RPMI7951 (cell line): Measurements from ENCODE around the gene UBN2. TPM values are rescaled to one million over a fixed set of nuclear protein-coding genes. Genes with fewer than 3 reads are reported as not detected.
"Not testable (repeated sequence)": the region's sequence is repeated elsewhere in the genome, so short reads cannot be mapped to it uniquely, and the experiment has no call there.

Experiments
- DNase-seq: peaks from one replicate; pipeline ENCODE4 v3.0.0-alpha.2; 2012; ENCODE audit warnings: low read depth
- total RNA-seq: library from RNA; depleted of rRNA; stranded (reverse); fragments of >200 nt; shearing (Covaris generic); gene quantifications from 2 replicates; pipeline ENCODE4 v1.2.3, GENCODE V29; 2014; rRNA removed

UBN2 gene
- 3.5 and 3.6 TPM in 2 replicates for total RNA-seq

DNA sequence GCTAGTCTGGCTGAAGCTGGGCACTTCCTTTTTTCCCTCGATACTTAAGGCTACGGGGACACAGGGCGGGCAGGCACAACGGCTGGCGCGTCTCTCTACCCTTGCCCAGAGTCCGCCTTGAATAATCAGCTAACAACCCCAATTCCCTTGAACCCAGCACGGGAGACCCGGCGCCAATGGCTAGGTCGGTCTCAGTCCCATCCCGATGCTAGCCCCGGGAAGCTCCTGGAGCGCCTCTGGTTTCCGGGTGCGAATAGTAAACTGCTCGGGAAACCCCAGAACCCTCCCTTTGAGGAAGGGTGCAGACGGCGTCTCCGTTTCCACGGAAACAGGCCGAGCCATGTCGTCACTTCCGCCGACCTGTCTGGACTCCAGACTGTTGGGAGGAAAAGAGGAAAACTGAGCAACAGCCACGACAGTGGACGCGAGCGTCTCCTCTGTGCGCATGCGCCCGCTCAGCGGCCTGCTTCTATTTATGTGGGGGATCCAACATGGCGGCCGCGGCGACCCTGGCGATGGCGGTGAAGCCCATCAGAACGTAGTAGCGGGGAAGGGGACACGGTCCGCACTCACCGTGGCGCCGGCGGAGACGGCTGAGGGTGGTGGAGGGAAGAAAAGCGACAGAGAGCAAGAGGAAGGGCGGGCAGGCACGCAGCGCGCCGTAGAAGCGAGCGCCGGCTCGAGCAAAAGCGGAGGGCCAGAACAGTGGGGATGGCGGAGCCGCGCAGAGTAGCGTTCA lies at the start of gene UBN2:
UBN2 (plus strand) TSS at position 464 of the 739 bp plus-strand sequence; CDS start at position 712, 248 bp downstream.
- DNase-seq = peak; percentile 97

DNA sequence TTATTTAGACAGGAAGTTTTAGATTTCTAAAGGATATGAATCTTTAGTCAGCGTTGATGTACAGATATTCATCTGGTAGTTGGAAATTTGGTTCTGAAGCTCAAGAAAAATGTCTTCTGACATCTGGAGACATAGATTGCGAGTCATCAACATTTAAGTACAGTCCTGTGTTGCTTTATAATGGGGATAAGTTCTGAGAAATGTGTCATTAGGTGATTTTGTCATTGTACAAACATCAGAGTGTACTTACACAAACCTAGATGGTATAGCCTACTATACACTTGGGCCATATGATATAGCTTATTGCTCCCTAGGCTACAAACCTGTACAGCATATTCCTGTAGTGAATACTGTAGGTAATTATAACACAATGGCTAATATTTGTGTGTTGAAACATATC lies 49.6 kb upstream of the UBN2 start:
- DNase-seq = no peak

GRCh38 chr7:139182363-139182762 lies 48.7 kb upstream of the UBN2 start:
- no peak for DNase-seq

GRCh38 chr7:139183251-139183650 lies 47.8 kb upstream of the UBN2 start:
- no peak for DNase-seq

DNA sequence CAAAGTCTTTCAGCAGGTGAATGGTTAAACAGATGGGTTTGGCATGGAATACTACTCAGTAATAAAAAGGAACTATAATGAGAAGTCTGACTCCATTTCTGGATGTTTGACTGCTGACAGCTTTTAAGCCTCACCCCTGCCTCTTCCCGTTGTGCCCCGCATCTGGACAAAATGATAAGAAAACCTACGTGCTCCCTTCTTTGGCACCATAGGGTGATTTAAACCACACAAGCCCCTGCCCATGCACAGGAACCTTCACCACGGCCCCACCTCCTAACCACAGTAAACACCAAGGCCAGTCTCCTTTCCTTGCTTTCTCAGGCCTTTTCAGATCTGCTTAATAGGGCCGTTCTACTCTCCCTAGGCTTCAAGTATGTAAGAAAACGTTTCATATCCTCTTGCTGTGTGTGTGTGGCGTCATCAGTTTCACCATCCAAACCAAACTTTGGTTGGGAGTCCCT lies 47.1 kb upstream of the UBN2 start:
- no peak for DNase-seq

- DNase-seq = no peak
Measured at GRCh38 chr7:139186146-139186545, 44.9 kb upstream of the UBN2 start.

DNA sequence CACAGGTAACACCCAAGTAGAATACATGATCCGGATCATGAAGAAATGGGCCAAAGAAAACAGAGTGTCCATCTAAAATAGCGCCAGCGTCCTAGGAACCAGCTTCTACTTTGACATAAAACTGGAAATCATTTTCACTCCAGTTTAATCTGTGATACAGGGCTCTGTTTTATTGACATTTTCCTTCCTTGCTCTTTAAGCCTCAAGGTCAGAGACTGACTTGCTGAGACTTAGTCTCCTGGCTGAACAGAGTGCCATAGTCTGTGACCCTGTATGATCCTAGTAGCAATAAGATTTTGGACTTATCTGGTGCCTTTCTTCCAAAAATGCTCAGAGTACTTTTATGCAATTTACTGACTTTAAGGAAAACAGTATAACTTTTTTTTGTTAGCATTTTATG lies 41.7 kb upstream of the UBN2 start:
- no peak for DNase-seq

DNA sequence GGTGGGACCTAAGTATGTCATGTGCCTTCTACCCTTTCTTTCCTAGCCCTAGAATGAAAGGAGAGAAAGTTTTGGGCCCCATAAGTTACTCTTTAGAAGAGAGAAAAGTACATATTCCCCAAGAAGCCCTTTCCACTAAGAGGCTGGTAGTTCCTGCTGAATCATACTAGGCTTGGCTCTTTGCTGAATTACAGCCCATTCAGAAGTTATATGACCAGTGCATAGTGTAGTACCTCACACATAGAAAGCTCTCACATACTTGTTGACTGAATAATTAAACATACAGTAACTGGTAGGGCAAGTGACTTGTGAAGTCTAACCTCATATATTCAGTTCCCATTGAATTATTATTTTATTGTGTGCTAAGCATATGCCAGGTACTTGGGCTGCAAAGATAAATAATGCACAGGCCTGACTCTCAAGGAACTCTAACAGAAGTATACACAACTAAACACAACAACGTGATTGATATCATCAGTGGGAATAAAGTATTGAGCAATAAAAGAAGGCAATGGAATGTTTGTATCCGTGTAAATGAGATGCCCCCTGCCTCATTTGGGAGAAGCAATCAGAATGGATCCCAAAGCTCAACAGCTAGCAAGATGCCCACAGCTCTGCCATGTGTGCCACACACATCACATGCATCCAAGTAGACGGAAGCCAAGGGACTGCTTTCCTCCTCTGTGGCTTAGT lies 38.9 kb upstream of the UBN2 start:
- no peak for DNase-seq

DNA sequence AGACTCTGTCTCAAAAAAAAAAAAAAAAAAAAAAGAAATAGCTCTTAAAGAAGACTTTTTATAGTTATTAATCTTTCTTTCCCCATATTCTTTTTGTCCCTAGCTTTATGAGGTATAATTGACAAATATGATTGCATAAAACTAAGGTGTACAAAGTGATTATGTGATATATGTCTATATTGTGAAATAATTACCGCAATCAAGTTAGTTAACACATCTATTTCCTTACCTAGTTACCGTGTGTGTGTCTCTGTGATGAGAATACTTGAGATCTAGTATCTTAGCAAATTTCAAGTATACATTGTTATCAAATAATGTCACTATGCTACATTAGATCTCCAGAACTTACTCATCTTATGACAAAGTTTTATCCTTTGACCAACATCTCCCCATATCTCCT lies 30.7 kb upstream of the UBN2 start:
- no peak for DNase-seq

DNA sequence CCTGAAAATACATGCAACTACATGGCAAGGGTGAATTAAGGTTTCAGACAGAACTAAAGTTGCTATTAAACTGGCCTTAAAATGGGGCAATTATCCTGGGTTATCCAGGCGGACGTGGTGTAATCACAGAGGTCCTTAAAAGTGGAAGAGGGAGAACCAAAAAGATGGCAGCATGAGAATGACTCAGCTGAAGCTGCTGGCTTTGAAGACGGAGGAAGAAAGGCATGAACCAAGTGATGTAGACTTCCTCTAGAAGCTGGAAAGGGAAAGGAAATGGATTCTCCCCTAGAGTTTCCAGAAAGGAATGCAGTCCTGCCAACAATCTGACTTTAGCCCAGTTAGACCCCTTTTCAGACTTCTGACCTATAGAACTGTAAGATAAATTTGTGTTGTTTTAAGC lies 27.0 kb upstream of the UBN2 start:
- DNase-seq = peak; percentile 40

GRCh38 chr7:139205843-139206242 lies 25.2 kb upstream of the UBN2 start:
- DNase-seq = no peak

DNA sequence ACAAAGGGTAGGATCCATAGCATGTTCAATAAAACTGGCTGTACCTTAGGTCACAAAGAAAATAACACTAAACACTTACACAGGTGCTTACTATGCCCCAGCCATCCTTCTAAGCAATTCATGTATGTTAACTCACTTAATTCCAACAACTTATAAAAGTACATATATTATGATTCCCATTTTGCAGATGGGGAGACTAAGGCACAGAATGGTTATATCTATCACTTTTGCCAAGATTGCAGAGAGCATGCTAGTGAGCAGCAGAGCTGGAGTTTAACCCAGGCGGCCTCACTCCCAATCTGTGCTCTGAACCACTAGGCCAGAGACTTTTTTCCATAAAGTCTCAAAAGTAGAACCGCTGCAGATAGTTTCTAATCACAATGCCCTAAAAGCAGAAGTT lies 18.9 kb upstream of the UBN2 start:
- no peak for DNase-seq

GRCh38 chr7:139213489-139213888 lies 17.5 kb upstream of the UBN2 start:
- not testable (repeated sequence) for DNase-seq

DNA sequence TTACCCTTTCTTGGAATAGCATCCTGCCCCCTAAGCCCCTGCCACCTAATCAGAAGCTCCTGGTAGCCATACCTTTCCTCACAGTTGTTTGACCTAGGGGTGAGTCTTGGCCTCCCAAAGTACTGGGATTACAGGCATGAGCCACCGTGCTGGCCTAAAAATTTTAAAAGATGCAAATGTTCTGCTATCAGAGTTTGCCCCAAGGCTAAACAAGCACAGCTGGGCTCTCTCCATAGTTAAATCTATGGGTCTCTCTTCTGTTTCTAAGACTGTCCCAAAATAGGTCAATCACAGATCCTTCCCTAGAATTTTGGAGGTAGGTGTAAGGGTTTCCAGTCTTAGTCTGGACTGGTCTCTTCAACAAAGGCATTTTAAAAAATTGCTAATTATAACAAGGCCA lies 12.9 kb upstream of the UBN2 start:
- no peak for DNase-seq

DNA sequence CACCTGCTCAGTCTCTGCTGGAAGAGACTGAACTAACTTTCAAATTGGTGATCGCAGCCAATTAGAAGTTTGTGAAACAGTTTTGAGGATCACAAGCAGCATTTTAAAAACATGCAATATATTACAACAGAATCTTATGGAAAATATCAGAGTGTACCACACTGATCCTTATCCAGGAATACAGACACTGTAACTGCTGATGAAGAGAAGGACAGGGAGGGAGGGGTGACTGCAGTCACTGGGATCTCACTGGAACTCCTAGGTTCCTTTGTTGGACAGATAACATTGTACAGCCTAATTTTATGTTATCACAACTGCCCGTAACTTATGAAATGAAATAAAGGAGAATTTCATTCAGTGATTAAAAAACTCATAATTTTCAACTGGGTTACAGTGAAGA lies 6.8 kb upstream of the UBN2 start:
- no peak for DNase-seq

- DNase-seq = not testable (repeated sequence)
Measured at GRCh38 chr7:139224836-139225235, 6.2 kb upstream of the UBN2 start.

GRCh38 chr7:139225286-139226157 lies 5.5 kb upstream of the UBN2 start:
- DNase-seq = not testable (repeated sequence)

DNA sequence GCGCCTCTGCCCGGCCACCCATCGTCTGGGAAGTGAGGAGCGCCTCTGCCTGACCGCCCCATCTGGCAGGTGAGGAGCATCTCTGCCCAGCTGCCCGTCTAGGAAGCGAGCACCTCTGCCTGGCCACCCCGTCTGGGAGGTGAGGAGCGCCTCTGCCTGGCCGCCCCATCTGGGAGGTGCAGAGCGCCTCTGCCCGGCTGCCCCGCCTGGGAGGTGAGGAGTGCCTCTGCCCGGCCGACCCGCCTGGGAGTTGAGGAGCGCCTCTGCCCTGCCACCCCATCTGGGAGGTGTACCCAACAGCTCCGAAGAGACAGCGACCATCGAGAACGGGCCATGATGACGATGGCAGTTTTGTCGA lies 4.9 kb upstream of the UBN2 start:
- not testable (repeated sequence) for DNase-seq

DNA sequence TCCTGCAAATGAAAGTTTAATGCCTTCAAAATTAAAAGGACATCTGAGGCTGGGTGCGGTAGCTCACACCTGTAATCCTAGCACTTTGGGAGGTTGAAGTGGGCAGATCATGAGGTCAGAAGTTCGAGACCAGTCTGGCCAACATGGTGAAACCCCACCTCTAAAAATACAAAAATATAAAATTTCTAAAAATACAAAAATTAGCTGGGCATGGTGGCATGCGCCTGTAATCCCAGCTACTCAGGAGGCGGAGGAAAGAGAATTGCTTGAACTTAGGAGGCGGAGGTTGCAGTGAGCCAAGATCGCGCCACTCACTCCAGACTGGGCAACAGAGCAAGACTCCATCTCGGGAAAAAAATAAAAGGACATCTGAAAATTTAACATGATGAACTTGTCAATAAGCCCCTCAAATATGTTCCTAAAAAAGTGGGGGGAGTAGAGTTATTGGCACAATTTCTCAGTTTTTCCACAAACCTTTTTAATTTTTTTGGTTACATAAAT lies 4.0 kb upstream of the UBN2 start:
- DNase-seq = not testable (repeated sequence)

GRCh38 chr7:139230023-139230422 lies 1.0 kb upstream of the UBN2 start:
- DNase-seq = no peak

DNA sequence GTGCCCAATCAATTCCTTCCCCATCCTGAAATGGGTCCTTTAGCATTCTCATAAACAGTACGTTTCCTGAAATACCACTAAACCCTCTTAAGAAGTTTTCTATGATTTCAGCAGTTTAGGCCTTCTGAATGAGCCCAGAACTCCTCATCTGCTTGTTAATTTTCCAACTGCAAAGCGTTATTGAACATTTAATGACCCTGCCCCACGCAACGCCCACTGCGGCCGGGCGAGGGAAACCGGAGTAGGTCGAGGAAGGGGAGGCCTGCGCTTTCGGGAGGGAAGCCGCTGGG lies 608 bp upstream of the UBN2 start:
- no peak for DNase-seq
